PC-9 (cell line): ENCODE results near the gene ZNF365. TPM values are rescaled to one million over a fixed set of nuclear protein-coding genes. Genes with fewer than 3 reads are reported as not detected.
A peak's percentile ranks its signal among the peaks of the same experiment; 100 is the strongest.

ENCODE experiments used
- BruUV-seq: library from RNA; stranded (reverse); fragments of 400-500 nt; replicated peaks from 2 replicates; lab custom pipeline; 2021; lab: Mats Ljungman, UMichigan
- CTCF ChIA-PET: fragments of 300-600 bp; sonication (Branson Sonifier 250); formaldehyde crosslinking; loops from one replicate; lab custom pipeline; 2022; ENCODE audit warnings: antibody characterized with exemption; lab: Charles Lee
- POLR2A ChIA-PET: fragments of 300-600 bp; sonication (Branson Sonifier 250); formaldehyde crosslinking; loops from one replicate; lab custom pipeline; 2022; ENCODE audit warnings: antibody characterized with exemption; ENCODE audit not compliant: unreplicated experiment; lab: Charles Lee
- DNase-seq, 2 experiments: peaks; one replicate each; pipeline versions ENCODE4 v3.0.0 to v3.0.0-alpha.2; 2015 to 2022; ENCODE audit warnings: mixed read lengths in 1 of 2
- H2AFZ ChIP-seq: fragments of 200-600 bp; sonication (generic); 2 replicates; pipeline ENCODE4 v1.8.1; 2017; ENCODE audit warnings: antibody characterized with exemption
- H3F3A ChIP-seq: fragments of 200-600 bp; sonication (generic); 2 replicates; pipeline ENCODE4 v1.8.1; 2017; ENCODE audit warnings: antibody characterized with exemption, mild to moderate bottlenecking, low read depth; ENCODE audit not compliant: insufficient read depth
- H3K27ac ChIP-seq: fragments of 200-600 bp; sonication (generic); 2 replicates; pipeline ENCODE4 v1.6.1; 2016; ENCODE audit warnings: mixed run types
- H3K27me3 ChIP-seq: fragments of 200-600 bp; sonication (generic); 2 replicates; pipeline ENCODE4 v1.6.1; 2016; ENCODE audit warnings: low read depth, mixed run types; ENCODE audit not compliant: insufficient read depth
- H3K36me3 ChIP-seq: fragments of 200-600 bp; sonication (generic); 2 replicates; pipeline ENCODE4 v1.6.1; 2016; ENCODE audit warnings: low read depth, mixed run types
- H3K4me1 ChIP-seq: fragments of 200-600 bp; sonication (generic); replicated peaks from 2 replicates; pipeline ENCODE4 v1.6.1; 2016; ENCODE audit warnings: mixed run types; ENCODE audit not compliant: insufficient read depth
- H3K4me2 ChIP-seq: fragments of 200-600 bp; sonication (generic); 2 replicates; pipeline ENCODE4 v1.6.1; 2017; ENCODE audit warnings: mixed run types
- H3K4me3 ChIP-seq: fragments of 200-600 bp; sonication (generic); 2 replicates; pipeline ENCODE4 v1.6.1; 2016; ENCODE audit warnings: mixed run types
- H3K79me2 ChIP-seq: fragments of 200-600 bp; sonication (generic); 2 replicates; pipeline ENCODE4 v1.6.1; 2017; ENCODE audit warnings: low read depth, mixed run types
- H3K9me2 ChIP-seq: fragments of 200-600 bp; sonication (generic); 2 replicates; pipeline ENCODE4 v1.8.1; 2017; ENCODE audit warnings: mild to moderate bottlenecking; ENCODE audit not compliant: insufficient read depth
- H3K9me3 ChIP-seq: fragments of 200-600 bp; sonication (generic); 2 replicates; pipeline ENCODE4 v1.8.1; 2016; ENCODE audit warnings: low read depth; ENCODE audit not compliant: insufficient read depth
- H4K20me1 ChIP-seq: fragments of 200-600 bp; sonication (generic); 2 replicates; pipeline ENCODE4 v1.8.1; 2017; ENCODE audit not compliant: insufficient read depth
- EZH2 ChIP-seq: fragments of 200-600 bp; sonication (generic); IDR thresholded peaks from 2 replicates; pipeline ENCODE4 v1.8.0; 2017; ENCODE audit warnings: antibody characterized with exemption, low read depth
- intact Hi-C: fragments of 100-400 bp; cut with micrococcal nuclease; formaldehyde crosslinking; loops from one replicate; pipeline ENCODE4 v1.10.0; 2022; ENCODE audit not compliant: unreplicated experiment
- total RNA-seq: library from RNA; stranded (reverse); gene quantifications from 2 replicates; pipeline ENCODE4 v1.2.3, GENCODE V29; 2021
- TF ChIP-seq, protein P1 (sequence below): fragments of 200-600 bp; sonication (generic); conservative IDR thresholded peaks from 2 replicates; pipeline ENCODE4 v1.6.1; 2017; ENCODE audit warnings: mixed run types, antibody characterized with exemption, mild to moderate bottlenecking, moderate library complexity

ZNF365 gene
- total RNA-seq, 1 experiment from 2014 or later, result 1.8 TPM

DNA sequence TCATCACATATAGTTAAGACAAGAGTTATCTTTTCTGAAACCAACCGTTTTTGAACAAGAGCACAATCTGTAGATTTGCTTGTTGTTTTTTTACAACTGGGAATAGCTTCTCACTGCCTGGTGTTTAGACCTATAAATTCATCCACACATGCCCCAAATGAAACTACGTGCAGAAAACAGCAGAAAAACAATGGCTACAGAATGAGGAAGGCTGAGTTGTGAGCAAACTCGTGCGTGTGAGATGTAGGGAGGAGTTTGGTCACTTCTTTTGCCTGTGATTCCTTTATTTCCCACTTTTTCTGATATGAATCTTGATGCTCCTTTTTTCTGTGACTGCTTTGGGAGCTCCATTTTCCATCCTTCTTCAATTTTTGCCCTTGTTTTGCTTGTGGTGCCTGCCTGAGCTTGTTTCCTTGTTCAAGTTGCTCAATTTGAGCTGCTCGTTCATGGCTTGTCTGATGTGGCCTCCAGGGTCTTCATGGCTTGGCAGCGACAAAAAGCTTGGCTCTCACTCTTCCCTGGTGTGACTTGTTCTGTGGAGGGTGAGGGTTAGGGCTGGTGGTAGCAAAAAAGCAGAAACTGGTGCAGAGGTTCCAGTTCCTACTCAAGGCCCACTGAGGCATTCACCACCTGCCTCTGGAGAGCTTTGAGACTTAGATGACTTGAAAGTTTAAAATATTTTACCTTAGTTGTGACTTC, 76.9 kb downstream of the ZNF365 start:
- H3F3A ChIP-seq, result no peaks in the 10 kb centered on the region; the same call in 1 of the 2 replicates
- ChIA-PET CTCF (no interaction called here), POLR2A (interaction anchor here (0.5 kb wide), 2 partner anchors 88 to 105 kb away, joined by 5 read pairs; no protein-coding TSS in a partner anchor)
- no peaks in the 10 kb centered on the region for H3K36me3 ChIP-seq
- H3K27me3 ChIP-seq, result no peaks in the 10 kb centered on the region
- no TSS peak for BruUV-seq
- no peak overlapping the region for H3K4me3 ChIP-seq
- TF ChIP-seq, protein P1, sequence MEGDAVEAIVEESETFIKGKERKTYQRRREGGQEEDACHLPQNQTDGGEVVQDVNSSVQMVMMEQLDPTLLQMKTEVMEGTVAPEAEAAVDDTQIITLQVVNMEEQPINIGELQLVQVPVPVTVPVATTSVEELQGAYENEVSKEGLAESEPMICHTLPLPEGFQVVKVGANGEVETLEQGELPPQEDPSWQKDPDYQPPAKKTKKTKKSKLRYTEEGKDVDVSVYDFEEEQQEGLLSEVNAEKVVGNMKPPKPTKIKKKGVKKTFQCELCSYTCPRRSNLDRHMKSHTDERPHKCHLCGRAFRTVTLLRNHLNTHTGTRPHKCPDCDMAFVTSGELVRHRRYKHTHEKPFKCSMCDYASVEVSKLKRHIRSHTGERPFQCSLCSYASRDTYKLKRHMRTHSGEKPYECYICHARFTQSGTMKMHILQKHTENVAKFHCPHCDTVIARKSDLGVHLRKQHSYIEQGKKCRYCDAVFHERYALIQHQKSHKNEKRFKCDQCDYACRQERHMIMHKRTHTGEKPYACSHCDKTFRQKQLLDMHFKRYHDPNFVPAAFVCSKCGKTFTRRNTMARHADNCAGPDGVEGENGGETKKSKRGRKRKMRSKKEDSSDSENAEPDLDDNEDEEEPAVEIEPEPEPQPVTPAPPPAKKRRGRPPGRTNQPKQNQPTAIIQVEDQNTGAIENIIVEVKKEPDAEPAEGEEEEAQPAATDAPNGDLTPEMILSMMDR, result no peak
- no peak for TF ChIP-seq EZH2
- no peaks in the 10 kb centered on the region for H4K20me1 ChIP-seq
- no peak overlapping the region for H3K4me2 ChIP-seq
- H2AFZ ChIP-seq, result peak overlapping the region; percentile 4; the same call in 1 of the 2 replicates
- intact Hi-C loops, result no loop called here
- no peaks in the 10 kb centered on the region for H3K9me2 ChIP-seq
- H3K9me3 ChIP-seq, result peaks cover 5% of the 10 kb centered on the region
- H3K79me2 ChIP-seq, result no peaks in the 10 kb centered on the region
- H3K27ac ChIP-seq, result no peak overlapping the region
- H3K4me1 ChIP-seq, result peaks cover 23% of the 10 kb centered on the region
- no peak for DNase-seq

DNA sequence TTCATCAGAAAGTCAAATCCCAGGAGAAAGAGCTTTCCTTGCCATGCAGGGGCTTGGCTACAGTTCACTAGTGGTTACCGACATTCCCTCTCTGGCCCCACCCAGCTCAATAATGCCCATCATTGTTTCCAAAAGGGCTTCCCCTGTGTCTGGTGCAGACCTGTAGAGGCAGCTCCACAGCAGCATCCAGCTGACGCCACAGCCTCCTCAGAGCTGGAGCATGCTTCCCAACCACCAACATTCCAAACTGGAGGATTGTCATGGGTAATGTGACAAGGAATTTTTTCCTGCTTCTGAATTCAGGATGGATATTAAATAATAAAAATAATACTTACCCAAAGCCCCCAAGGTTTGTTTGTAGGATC, 77.4 kb downstream of the ZNF365 start:
- H3K27ac ChIP-seq, result no peak overlapping the region
- H3K27me3 ChIP-seq, result no peaks in the 10 kb centered on the region
- H3K9me3 ChIP-seq, result peaks cover 5% of the 10 kb centered on the region
- no peaks in the 10 kb centered on the region for H3K36me3 ChIP-seq
- ChIA-PET POLR2A (no interaction called here), CTCF (no interaction called here)
- no peak overlapping the region for H3K4me3 ChIP-seq
- intact Hi-C loops, result no loop called here
- no peaks in the 10 kb centered on the region for H3K9me2 ChIP-seq
- no peaks in the 10 kb centered on the region; the same call in 1 of the 2 replicates for H3F3A ChIP-seq
- H3K4me2 ChIP-seq, result no peak overlapping the region
- H3K79me2 ChIP-seq, result no peaks in the 10 kb centered on the region
- no peaks in the 10 kb centered on the region for H4K20me1 ChIP-seq
- no peak overlapping the region for H2AFZ ChIP-seq
- BruUV-seq, result no TSS peak
- H3K4me1 ChIP-seq, result peaks cover 23% of the 10 kb centered on the region
- DNase-seq, result no peak
- TF ChIP-seq, protein P1, result no peak
- TF ChIP-seq EZH2, result no peak

Other genes starting within 250 kb of the ZNF365 start
- gene RTKN2, start 105.5 kb upstream of the ZNF365 start, total RNA-seq, result 16.1 and 18.5 TPM in 2 replicates